Measurements from ENCODE around the gene PACRG.

The PACRG gene

GRCh38 chr6:163335056-163335455, 607.3 kb downstream of the PACRG start:
- DNase-seq (ENCODE audit: low read depth), result no peak

GRCh38 chr6:163335671-163336545, 608.1 kb downstream of the PACRG start:
- DNase-seq (ENCODE audit: low read depth), result peak; percentile 12

- DNase-seq (ENCODE audit: low read depth), result no peak
These were observed 609.2 kb downstream of the PACRG start for GRCh38 chr6:163336961-163337360.

GRCh38 chr6:163337958-163338357, 610.2 kb downstream of the PACRG start:
- no peak for DNase-seq (ENCODE audit: low read depth)

- peak; percentile 78 for DNase-seq (ENCODE audit: low read depth)
These were observed 611.1 kb downstream of the PACRG start for GRCh38 chr6:163338671-163339405.

- no peak for DNase-seq (ENCODE audit: low read depth)
These were observed 611.7 kb downstream of the PACRG start for GRCh38 chr6:163339466-163339865.

GRCh38 chr6:163340201-163340887, 612.6 kb downstream of the PACRG start:
- no peak for DNase-seq (ENCODE audit: low read depth)

GRCh38 chr6:163341224-163342061, 613.7 kb downstream of the PACRG start:
- no peak for DNase-seq (ENCODE audit: low read depth)

GRCh38 chr6:163342571-163343539, 615.1 kb downstream of the PACRG start:
- no peak for DNase-seq (ENCODE audit: low read depth)

- DNase-seq (ENCODE audit: low read depth), result no peak
These were observed 615.8 kb downstream of the PACRG start for GRCh38 chr6:163343609-163344008.

- DNase-seq (ENCODE audit: low read depth), result no peak
These were observed 616.6 kb downstream of the PACRG start for GRCh38 chr6:163344411-163344810.

GRCh38 chr6:163345931-163346330, 618.2 kb downstream of the PACRG start:
- DNase-seq (ENCODE audit: low read depth), result no peak

- DNase-seq (ENCODE audit: low read depth), result no peak
These were observed 618.8 kb downstream of the PACRG start for GRCh38 chr6:163346497-163346961.

- DNase-seq (ENCODE audit: low read depth), result peak; percentile 22
These were observed 619.3 kb downstream of the PACRG start for GRCh38 chr6:163347021-163347446.

- peak; percentile 18 for DNase-seq (ENCODE audit: low read depth)
These were observed 621.3 kb downstream of the PACRG start for GRCh38 chr6:163348789-163349680.

- DNase-seq (ENCODE audit: low read depth), result no peak
These were observed 621.9 kb downstream of the PACRG start for GRCh38 chr6:163349696-163350095.

GRCh38 chr6:163351013-163351412, 623.2 kb downstream of the PACRG start:
- no peak for DNase-seq (ENCODE audit: low read depth)

GRCh38 chr6:163352011-163352685, 624.4 kb downstream of the PACRG start:
- no peak for DNase-seq (ENCODE audit: low read depth)

GRCh38 chr6:163352966-163353365, 625.2 kb downstream of the PACRG start:
- DNase-seq (ENCODE audit: low read depth), result no peak
